Kidney (tissue), 14 donors: ENCODE data around the gene MN1. TPM values are rescaled to one million over a fixed set of nuclear protein-coding genes. Genes with fewer than 3 reads are reported as not detected.

Experiments used
- DNase-seq, 5 donors: peaks; one replicate each; pipeline ENCODE4 v3.0.0-alpha.2; 2013 to 2020
- FAIRE-seq: peaks from 2 replicates; lab custom pipeline; 2012; peaks lifted over from hg19 to GRCh38; lab: Jason Lieb, UNC
- H3K27ac ChIP-seq, 2 donors: one replicate each; pipeline ENCODE4 v1.7.0; 2013; ENCODE audit warnings: low read depth in 2 of 2, low read length in 2 of 2, inconsistent platforms in 1 of 2
- H3K27me3 ChIP-seq: one replicate; pipeline ENCODE4 v1.7.1; 2013; ENCODE audit warnings: low read length, inconsistent platforms; ENCODE audit not compliant: control insufficient read depth, insufficient read depth
- H3K36me3 ChIP-seq, 3 donors: one replicate each; pipeline versions ENCODE4 v1.7.0 to v1.7.1; 2013; ENCODE audit warnings: low read length in 3 of 3, control low read depth in 1 of 3, inconsistent platforms in 1 of 3; ENCODE audit not compliant: insufficient read depth in 3 of 3, control insufficient read depth in 2 of 3
- H3K4me1 ChIP-seq, 3 donors: one replicate each; pipeline versions ENCODE4 v1.7.0 to v1.7.1; 2013; ENCODE audit warnings: low read length in 3 of 3, inconsistent platforms in 1 of 3, low read depth in 1 of 3; ENCODE audit not compliant: control insufficient read depth in 2 of 3, insufficient read depth in 2 of 3
- H3K4me3 ChIP-seq, 3 donors: one replicate each; pipeline versions ENCODE4 v1.7.0 to v1.8.1; 2013; ENCODE audit warnings: low read length in 3 of 3, control low read depth in 1 of 3, inconsistent platforms in 1 of 3
- H3K9ac ChIP-seq, 3 donors: one replicate each; pipeline versions ENCODE4 v1.7.0 to v1.7.1; 2013; ENCODE audit warnings: low read length in 3 of 3, control low read depth in 1 of 3, inconsistent platforms in 1 of 3
- H3K9me3 ChIP-seq, 3 donors: one replicate each; pipeline versions ENCODE4 v1.7.0 to v1.7.1; 2013; ENCODE audit warnings: low read length in 3 of 3, control low read depth in 1 of 3, inconsistent platforms in 1 of 3; ENCODE audit not compliant: control insufficient read depth in 2 of 3, insufficient read depth in 1 of 3
- intact Hi-C: fragments of 100-400 bp; cut with DNase I; formaldehyde crosslinking; loops from one replicate; pipeline ENCODE4 v1.11.1; 2022
- polyA plus RNA-seq: library from polyadenylated mRNA; stranded (reverse); fragments of 350-450 nt; fragmentation: Illumina TruSeq; extraction: RNeasy Lipid Tissue Mini Kit (QIAGEN cat#74804); gene quantifications from one replicate; pipeline ENCODE4 v1.2.3, GENCODE V29; 2014; ENCODE audit warnings: low read depth, low replicate concordance; ENCODE audit not compliant: insufficient read depth
- total RNA-seq: library from RNA; stranded (reverse); fragmentation: NEBNext Ultra II Directional; extraction: Animal tissue kit (Norgen Biotek cat#: 25700); gene quantifications from one replicate; pipeline ENCODE4 v1.2.1, GENCODE V29; 2021
- TF ChIP-seq, protein P1 (sequence below): IDR thresholded peaks from 3 replicates; pipeline ENCODE4 v1.5.1; 2012; ENCODE audit warnings: mild to moderate bottlenecking, moderate library complexity, borderline replicate concordance; ENCODE audit not compliant: insufficient read depth; ENCODE audit errors: extremely low read depth
- donor health status: control.
- donor health status: control.
- donor health status: control.
- donor health status: control.
- donor health status: control.
- donor health status: DM: yes; HTN: yes; CAD: no.
- donor health status: Normal renal cell carcinoma (clear cell type).

The MN1 gene
- total and polyA plus RNA-seq, 2 donors from 2014 or later: 0.92 to 3.2 TPM

DNA sequence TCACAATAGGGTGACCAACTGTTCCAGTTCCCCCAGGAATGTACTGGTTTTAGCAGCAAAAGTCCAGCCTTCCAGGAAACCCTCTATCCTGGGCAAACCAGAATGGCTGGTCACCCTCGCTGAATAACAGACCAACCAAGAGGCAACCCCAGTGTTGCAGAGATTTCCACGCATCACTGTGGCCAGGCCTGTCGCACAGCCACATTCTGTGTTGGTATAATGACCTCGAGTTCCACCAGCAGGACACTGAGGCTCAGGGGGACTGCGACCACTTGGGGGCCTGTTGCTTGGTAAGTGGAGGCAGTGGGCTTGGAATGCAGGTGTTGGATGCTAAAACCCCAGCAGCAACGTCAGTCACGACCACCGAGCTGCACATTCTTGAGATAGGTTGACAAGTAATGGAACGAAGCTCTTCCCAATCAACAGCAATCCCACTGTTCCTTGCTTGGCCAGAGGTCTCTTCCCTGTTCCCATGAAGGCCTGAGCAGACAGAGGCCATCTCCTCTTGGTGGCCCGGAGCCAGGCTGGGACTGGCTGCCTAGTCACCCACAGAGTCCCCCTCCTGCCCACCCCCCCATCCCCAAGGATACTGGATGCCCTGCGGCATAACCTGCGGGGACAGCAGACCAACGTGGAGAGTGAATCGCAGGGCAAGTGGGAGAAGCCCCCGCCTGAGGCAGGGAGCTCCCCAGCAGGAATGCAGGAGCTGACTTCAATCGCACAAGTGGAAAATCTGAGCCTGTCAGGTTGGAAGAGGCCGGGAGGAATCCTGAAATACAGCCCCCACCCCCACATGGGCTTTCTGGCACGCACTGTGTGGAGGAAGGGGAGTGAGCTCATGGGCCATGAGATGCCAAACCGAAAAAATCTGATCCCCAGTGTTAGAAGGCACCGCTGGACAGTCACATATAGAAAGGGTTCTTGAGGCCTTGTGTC lies 43.4 kb upstream of the MN1 start:
- Histone ChIP-seq H3K27me3 (no peaks in the 10 kb centered on the region), H3K27ac (no peak overlapping the region), H3K36me3 (no peaks in the 10 kb centered on the region), H3K4me1 (no peaks in the 10 kb centered on the region), H3K9me3 (no peaks in the 10 kb centered on the region), H3K9ac (no peak overlapping the region), H3K4me3 (no peak overlapping the region)
- TF ChIP-seq, protein P1, sequence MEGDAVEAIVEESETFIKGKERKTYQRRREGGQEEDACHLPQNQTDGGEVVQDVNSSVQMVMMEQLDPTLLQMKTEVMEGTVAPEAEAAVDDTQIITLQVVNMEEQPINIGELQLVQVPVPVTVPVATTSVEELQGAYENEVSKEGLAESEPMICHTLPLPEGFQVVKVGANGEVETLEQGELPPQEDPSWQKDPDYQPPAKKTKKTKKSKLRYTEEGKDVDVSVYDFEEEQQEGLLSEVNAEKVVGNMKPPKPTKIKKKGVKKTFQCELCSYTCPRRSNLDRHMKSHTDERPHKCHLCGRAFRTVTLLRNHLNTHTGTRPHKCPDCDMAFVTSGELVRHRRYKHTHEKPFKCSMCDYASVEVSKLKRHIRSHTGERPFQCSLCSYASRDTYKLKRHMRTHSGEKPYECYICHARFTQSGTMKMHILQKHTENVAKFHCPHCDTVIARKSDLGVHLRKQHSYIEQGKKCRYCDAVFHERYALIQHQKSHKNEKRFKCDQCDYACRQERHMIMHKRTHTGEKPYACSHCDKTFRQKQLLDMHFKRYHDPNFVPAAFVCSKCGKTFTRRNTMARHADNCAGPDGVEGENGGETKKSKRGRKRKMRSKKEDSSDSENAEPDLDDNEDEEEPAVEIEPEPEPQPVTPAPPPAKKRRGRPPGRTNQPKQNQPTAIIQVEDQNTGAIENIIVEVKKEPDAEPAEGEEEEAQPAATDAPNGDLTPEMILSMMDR: no peak
- FAIRE-seq: no peak
- intact Hi-C loops: no loop called here
- peak in 4 of 5 donors; percentile 63 to 74 (median 72) for DNase-seq

GRCh38 chr22:27844256-27844655 lies 42.7 kb upstream of the MN1 start:
- DNase-seq: no peak
- Histone ChIP-seq H3K9me3 (no peaks in the 10 kb centered on the region), H3K36me3 (no peaks in the 10 kb centered on the region), H3K27me3 (no peaks in the 10 kb centered on the region), H3K4me3 (no peak overlapping the region), H3K4me1 (no peaks in the 10 kb centered on the region), H3K27ac (no peak overlapping the region), H3K9ac (no peak overlapping the region)
- intact Hi-C loops: no loop called here
- TF ChIP-seq, protein P1: no peak
- no peak for FAIRE-seq

- DNase-seq (no peak), FAIRE-seq (no peak)
- H3K36me3 ChIP-seq: no peaks in the 10 kb centered on the region
- H3K4me1 ChIP-seq: no peaks in the 10 kb centered on the region
- H3K27ac ChIP-seq: no peak overlapping the region
- intact Hi-C loops: no loop called here
- no peaks in the 10 kb centered on the region for H3K27me3 ChIP-seq
- TF ChIP-seq, protein P1: no peak
- no peak overlapping the region for H3K4me3 ChIP-seq
- H3K9ac ChIP-seq: no peak overlapping the region
- no peaks in the 10 kb centered on the region for H3K9me3 ChIP-seq
Measured at GRCh38 chr22:27843441-27843840, 41.9 kb upstream of the MN1 start.
